H1 (cell line): ENCODE results near the gene ABTB1. TPM values are rescaled to one million over a fixed set of nuclear protein-coding genes. Genes with fewer than 3 reads are reported as not detected.
A peak's percentile ranks its signal among the peaks of the same experiment; 100 is the strongest.

Experiments
- CTCF ChIA-PET: fragments of 300-600 bp; sonication (Branson Sonifier 250); formaldehyde crosslinking; loops from one replicate; lab custom pipeline; 2021; ENCODE audit not compliant: partially characterized antibody; lab: Charles Lee
- POLR2A ChIA-PET: fragments of 300-600 bp; sonication (Branson Sonifier 250); formaldehyde crosslinking; loops from one replicate; lab custom pipeline; 2021; ENCODE audit warnings: inconsistent platforms; ENCODE audit not compliant: partially characterized antibody; lab: Charles Lee
- DNase-seq, 2 experiments: peaks; one replicate each; pipeline versions ENCODE4 v3.0.0 to v3.0.0-alpha.2; 2010 to 2022; ENCODE audit warnings: low spot score in 2 of 2, low read depth in 1 of 2, mixed read lengths in 1 of 2
- FAIRE-seq: peaks from 2 replicates; lab custom pipeline; 2011; peaks lifted over from hg19 to GRCh38; lab: Jason Lieb, UNC
- H2AFZ ChIP-seq: 2 replicates; pipeline ENCODE4 v1.8.1; 2012; ENCODE audit warnings: low read length, inconsistent platforms
- H2AK5ac ChIP-seq: 2 replicates; pipeline ENCODE4 v1.6.1; 2013; ENCODE audit warnings: low read depth, low read length
- H2BK120ac ChIP-seq: replicated peaks from 2 replicates; pipeline ENCODE3; 2013; ENCODE audit warnings: low read depth, low read length, inconsistent platforms
- H2BK12ac ChIP-seq: 2 replicates; pipeline ENCODE4 v1.6.1; 2013; ENCODE audit warnings: low read depth, low read length
- H2BK15ac ChIP-seq: 2 replicates; pipeline ENCODE4 v1.6.1; 2013; ENCODE audit warnings: low read length
- H2BK20ac ChIP-seq: 2 replicates; pipeline ENCODE4 v1.6.1; 2013; ENCODE audit warnings: low read length
- H2BK5ac ChIP-seq: 2 replicates; pipeline ENCODE4 v1.6.1; 2013; ENCODE audit warnings: low read depth, low read length
- H3K14ac ChIP-seq: 2 replicates; pipeline ENCODE4 v1.6.1; 2013; ENCODE audit warnings: inconsistent platforms; ENCODE audit not compliant: insufficient read length
- H3K18ac ChIP-seq: 2 replicates; pipeline ENCODE4 v1.6.1; 2013; ENCODE audit warnings: low read length; ENCODE audit errors: extremely low read depth
- H3K23ac ChIP-seq: 2 replicates; pipeline ENCODE4 v1.6.1; 2013; ENCODE audit warnings: inconsistent platforms; ENCODE audit not compliant: insufficient read length
- H3K23me2 ChIP-seq: 2 replicates; pipeline ENCODE4 v1.6.1; 2013; ENCODE audit warnings: low read depth, low read length
- H3K27ac ChIP-seq: 2 replicates; pipeline ENCODE4 v1.6.1; 2011; ENCODE audit warnings: low read depth, low read length, inconsistent platforms
- H3K27me3 ChIP-seq, 4 experiments: replicated peaks in 1 of 4; 1 replicate in 1 of 4; 2 replicates in 3 of 4; pipeline versions ENCODE4 v1.6.1 to v1.8.1; 2011 to 2013; ENCODE audit warnings: low read length in 3 of 4, mild to moderate bottlenecking in 3 of 4, inconsistent platforms in 2 of 4, mixed read lengths in 2 of 4, moderate library complexity in 1 of 4; ENCODE audit not compliant: control insufficient read depth in 3 of 4, insufficient read depth in 3 of 4; ENCODE audit errors: extremely low read depth in 1 of 4
- H3K36me3 ChIP-seq, 4 experiments: 2 replicates each; pipeline versions ENCODE4 v1.6.1 to v1.8.1; 2011 to 2013; ENCODE audit warnings: mild to moderate bottlenecking in 4 of 4, low read length in 3 of 4, moderate library complexity in 2 of 4, control low read depth in 1 of 4, inconsistent platforms in 1 of 4; ENCODE audit not compliant: insufficient read depth in 4 of 4, control insufficient read depth in 2 of 4
- H3K4ac ChIP-seq: replicated peaks from 2 replicates; pipeline ENCODE3; 2013; ENCODE audit warnings: low read length, low read depth, mixed read lengths, inconsistent platforms; ENCODE audit not compliant: insufficient read length
- H3K4me1 ChIP-seq, 4 experiments: replicated peaks in 1 of 4; 1 replicate in 1 of 4; 2 replicates in 3 of 4; pipeline versions ENCODE4 v1.6.1 to v1.8.1; 2011 to 2013; ENCODE audit warnings: low read length in 3 of 4, inconsistent platforms in 2 of 4, mixed read lengths in 1 of 4; ENCODE audit not compliant: insufficient read depth in 4 of 4, control insufficient read depth in 3 of 4
- H3K4me2 ChIP-seq, 2 experiments: 2 replicates each; pipeline versions ENCODE4 v1.6.1 to v1.8.1; 2011 to 2013; ENCODE audit warnings: low read depth in 2 of 2, low read length in 2 of 2, control low read depth in 1 of 2, inconsistent platforms in 1 of 2, mild to moderate bottlenecking in 1 of 2; ENCODE audit not compliant: insufficient read depth in 1 of 2
- H3K4me3 ChIP-seq, 4 experiments: fragments of 200-600, 300-600 bp in 1 of 4; sonication (generic), shearing (Covaris generic), sonication (Bioruptor Twin) in 1 of 4; 2 replicates each; pipeline versions ENCODE4 v1.5.1 to v1.8.1; 2011 to 2016; ENCODE audit warnings: low read length in 4 of 4, low read depth in 3 of 4, control low read depth in 2 of 4, inconsistent platforms in 2 of 4, mild to moderate bottlenecking in 2 of 4, mixed read lengths in 1 of 4, moderate library complexity in 1 of 4; ENCODE audit not compliant: insufficient read depth in 2 of 4; ENCODE audit errors: extremely low read depth in 1 of 4
- H3K56ac ChIP-seq: replicated peaks from 2 replicates; pipeline ENCODE3; 2013; ENCODE audit warnings: low read depth, mild to moderate bottlenecking, mixed read lengths, low read length, inconsistent platforms; ENCODE audit not compliant: insufficient read length
- H3K79me1 ChIP-seq: 2 replicates; pipeline ENCODE4 v1.6.1; 2013; ENCODE audit warnings: low read depth, low read length, control low read depth
- H3K79me2 ChIP-seq, 2 experiments: 2 replicates each; pipeline versions ENCODE4 v1.6.1 to v1.8.1; 2012 to 2013; ENCODE audit warnings: low read length in 2 of 2, mild to moderate bottlenecking in 2 of 2, inconsistent platforms in 1 of 2; ENCODE audit not compliant: insufficient read depth in 2 of 2, control insufficient read depth in 1 of 2
- H3K9ac ChIP-seq, 4 experiments: replicated peaks in 1 of 4; 1 replicate in 1 of 4; 2 replicates in 3 of 4; pipeline versions ENCODE4 v1.6.1 to v1.8.1; 2011 to 2013; ENCODE audit warnings: low read depth in 3 of 4, low read length in 3 of 4, control low read depth in 2 of 4, mild to moderate bottlenecking in 2 of 4, moderate library complexity in 2 of 4, inconsistent platforms in 1 of 4; ENCODE audit errors: extremely low read depth in 1 of 4
- H3K9me3 ChIP-seq, 2 experiments: 2 replicates each; pipeline versions ENCODE4 v1.6.1 to v1.8.1; 2012 to 2013; ENCODE audit warnings: mild to moderate bottlenecking in 2 of 2, moderate library complexity in 2 of 2, control low read depth in 1 of 2, inconsistent platforms in 1 of 2, low read depth in 1 of 2, low read length in 1 of 2, mixed read lengths in 1 of 2; ENCODE audit not compliant: insufficient read depth in 2 of 2
- H4K20me1 ChIP-seq, 2 experiments: replicated peaks in 1 of 2; 2 replicates each; pipeline versions ENCODE3 to v1.8.1; 2011 to 2013; ENCODE audit warnings: inconsistent platforms in 2 of 2, low read length in 2 of 2, mild to moderate bottlenecking in 1 of 2; ENCODE audit not compliant: insufficient read depth in 2 of 2, control insufficient read depth in 1 of 2
- H4K5ac ChIP-seq: 2 replicates; pipeline ENCODE4 v1.6.1; 2013; ENCODE audit warnings: low read length, low read depth, mixed read lengths, inconsistent platforms; ENCODE audit not compliant: insufficient read length
- H4K8ac ChIP-seq: 2 replicates; pipeline ENCODE4 v1.8.0; 2013; ENCODE audit warnings: mild to moderate bottlenecking, moderate library complexity, low read length, inconsistent platforms; ENCODE audit not compliant: insufficient read depth; ENCODE audit errors: extremely low read depth
- H4K91ac ChIP-seq: replicated peaks from 2 replicates; pipeline ENCODE3; 2013; ENCODE audit warnings: low read length, mixed read lengths, inconsistent platforms; ENCODE audit not compliant: insufficient read length
- BACH1 ChIP-seq: IDR thresholded peaks from 2 replicates; pipeline ENCODE4 v1.6.1; 2012; ENCODE audit warnings: low read length, improper control_type of control experiment
- CBX5 ChIP-seq: fragments of 300-800, 300-1000 bp; sonication (generic); IDR thresholded peaks from 2 replicates; pipeline ENCODE4 v1.7.1; 2016; ENCODE audit warnings: antibody characterized with exemption, low read length, low read depth
- TCF12 ChIP-seq: IDR thresholded peaks from 2 replicates; pipeline ENCODE4 v1.6.1; 2011; ENCODE audit warnings: low read depth, mild to moderate bottlenecking, low read length
- WGBS, 2 experiments: shearing (Covaris generic) in 1 of 2; methylation state at CpG; one replicate each; pipeline versions ENCODE4 v1.1.6 to v1.1.7; 2013 to 2015; ENCODE audit warnings: low lambda C conversion rate in 2 of 2, mixed read lengths in 2 of 2, inconsistent platforms in 1 of 2, low coverage in 1 of 2, missing lambda C conversion rate in 1 of 2; ENCODE audit not compliant: insufficient replicate concordance in 2 of 2, insufficient coverage in 1 of 2, insufficient read length in 1 of 2; ENCODE audit errors: extremely low coverage in 1 of 2, missing lambda C conversion rate in 1 of 2; 5-methylcytosine and 5-hydroxymethylcytosine counted together
- polyA plus RNA-seq, 7 experiments: library from polyadenylated mRNA; depleted of rRNA in 3 of 7; stranded (reverse) in 5 of 7; unstranded in 2 of 7; fragments of >200 nt in 5 of 7; fragments of 200-250 nt in 2 of 7; gene quantifications; 1 replicate in 5 of 7; 2 replicates in 1 of 7; 4 replicates in 1 of 7; pipeline versions ENCODE4 v1.2.1 to v1.2.3, GENCODE V29; 2011 to 2013; ENCODE audit warnings: missing spikeins in 2 of 7, mixed read lengths in 2 of 7
- total RNA-seq: library from RNA; stranded (reverse); fragmentation: NEBNext Ultra II Directional; extraction: Animal tissue kit (Norgen Biotek cat#: 25700); gene quantifications from 2 replicates; pipeline ENCODE4 v1.2.1, GENCODE V29; 2021
- TF ChIP-seq, protein P1 (sequence below): IDR thresholded peaks from 2 replicates; pipeline ENCODE4 v1.6.1; 2012; ENCODE audit warnings: inconsistent platforms
- TF ChIP-seq, protein P2 (sequence below): IDR thresholded peaks from 2 replicates; pipeline ENCODE4 v1.6.1; 2012; ENCODE audit warnings: inconsistent platforms

ABTB1 gene
- total and polyA plus RNA-seq, 2 of the 8 experiments (the other 6 are each of a cell fraction or from before 2014, with no cell fraction given): 7.1 to 9.4 TPM

DNA sequence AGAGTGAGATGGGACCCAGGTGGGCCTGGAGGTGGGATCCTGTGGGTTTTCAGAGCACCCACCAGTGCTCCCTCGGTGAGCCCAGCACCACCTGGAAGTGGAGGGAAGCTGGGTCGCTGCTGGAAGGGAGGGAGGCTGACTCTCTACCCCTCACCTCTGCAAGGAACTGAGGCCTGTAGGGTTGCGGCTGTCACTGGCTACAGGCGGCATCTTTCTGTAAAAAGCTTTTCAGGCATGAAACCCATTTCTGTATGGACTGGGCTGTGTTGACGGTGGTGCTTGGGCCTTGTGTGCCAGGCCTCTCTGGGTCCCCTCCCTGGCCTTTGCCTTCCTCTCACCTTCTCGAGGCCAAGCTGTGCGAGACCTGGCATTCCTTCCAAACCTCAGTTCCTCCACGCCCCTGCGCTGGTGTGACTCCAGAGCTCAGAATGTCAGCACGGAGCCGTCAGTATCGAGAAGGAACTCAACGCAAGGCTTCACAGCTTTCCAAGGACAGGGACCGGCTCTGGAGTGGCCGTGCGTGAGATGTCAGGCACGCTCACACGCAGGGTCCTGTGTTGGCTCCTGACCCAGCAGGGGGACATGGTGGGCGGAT is 16.6 kb downstream of the ABTB1 start:
- Histone ChIP-seq H4K20me1 (no peaks in the 10 kb centered on the region), H2BK120ac (no peak overlapping the region), H3K36me3 (no peaks in the 10 kb centered on the region), H2BK20ac (0 out of 2 replicates have a peak overlapping the region, but pooled peaks have one; percentile 48), H2BK15ac (peak overlapping the region; percentile 99; the same call in 1 of the 2 replicates), H3K4me1 (peaks cover 0 to 22% (median 5%) of the 10 kb centered on the region in 4 experiments; a peak in 6 of 7 replicates), H3K18ac (peak overlapping the region; percentile 60; the same call in 1 of the 2 replicates), H2BK12ac (no peak overlapping the region), H3K27me3 (no peaks in the 10 kb centered on the region), H2AK5ac (0 out of 2 replicates have a peak overlapping the region, but pooled peaks have one; percentile 10), H3K56ac (no peak overlapping the region), H3K79me2 (no peaks in the 10 kb centered on the region), H3K27ac (no peak overlapping the region), H3K9me3 (no peaks in the 10 kb centered on the region), H3K14ac (no peak overlapping the region), H3K79me1 (no peaks in the 10 kb centered on the region), H3K23ac (no peak overlapping the region), H2AFZ (no peak overlapping the region), H3K23me2 (peaks cover 16% of the 10 kb centered on the region; the same call in 1 of the 2 replicates), H3K9ac (no peak overlapping the region), H2BK5ac (no peak overlapping the region), H4K5ac (no peak overlapping the region), H3K4me3 (no peak overlapping the region), H3K4ac (no peak overlapping the region), H4K8ac (no peak overlapping the region), H3K4me2 (no peak overlapping the region), H4K91ac (peak overlapping the region; percentile 29)
- no peak for TF ChIP-seq TCF12
- no peak for TF ChIP-seq BACH1
- TF ChIP-seq, protein P1, sequence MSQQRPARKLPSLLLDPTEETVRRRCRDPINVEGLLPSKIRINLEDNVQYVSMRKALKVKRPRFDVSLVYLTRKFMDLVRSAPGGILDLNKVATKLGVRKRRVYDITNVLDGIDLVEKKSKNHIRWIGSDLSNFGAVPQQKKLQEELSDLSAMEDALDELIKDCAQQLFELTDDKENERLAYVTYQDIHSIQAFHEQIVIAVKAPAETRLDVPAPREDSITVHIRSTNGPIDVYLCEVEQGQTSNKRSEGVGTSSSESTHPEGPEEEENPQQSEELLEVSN: no peak
- no peak for TF ChIP-seq CBX5
- TF ChIP-seq, protein P2, sequence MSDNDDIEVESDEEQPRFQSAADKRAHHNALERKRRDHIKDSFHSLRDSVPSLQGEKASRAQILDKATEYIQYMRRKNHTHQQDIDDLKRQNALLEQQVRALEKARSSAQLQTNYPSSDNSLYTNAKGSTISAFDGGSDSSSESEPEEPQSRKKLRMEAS: no peak
- DNase-seq: no peak
- FAIRE-seq: no peak
- 88% methylated on average over 19 of the region's 19 CpGs; no CpG with 5 or more reads in 1 of the 2 experiments for WGBS, 2 experiments
- CTCF ChIA-PET: interaction anchor here (0.8 to 12.8 kb wide), 14 partner anchors 9 to 270 kb away, joined by 3 to 172 read pairs (median 5); no protein-coding TSS in a partner anchor
- POLR2A ChIA-PET: no interaction called here
